SK-MEL-5 (cell line): ENCODE measurements around the gene ANKZF1. TPM values are rescaled to one million over a fixed set of nuclear protein-coding genes. Genes with fewer than 3 reads are reported as not detected.
A peak's percentile ranks its signal among the peaks of the same experiment; 100 is the strongest.

Source experiments
- DNase-seq: peaks from one replicate; pipeline ENCODE4 v3.0.0-alpha.2; 2016; ENCODE audit warnings: low read depth, low spot score
- in situ Hi-C: cut with HindIII; loops from 2 replicates; pipeline ENCODE4 v1.10.0; 2016; ENCODE audit warnings: low sequenced_read_pairs, high pct_unique_total_duplicates, low pct_unique_long_range_greater_than_20kb
- total RNA-seq: library from RNA; depleted of rRNA; stranded (reverse); fragments of >200 nt; shearing (Covaris generic); gene quantifications from 2 replicates; pipeline ENCODE4 v1.2.3, GENCODE V29; 2014

Gene ANKZF1
- total RNA-seq, 1 experiment from 2014 or later: 43.5 TPM

DNA sequence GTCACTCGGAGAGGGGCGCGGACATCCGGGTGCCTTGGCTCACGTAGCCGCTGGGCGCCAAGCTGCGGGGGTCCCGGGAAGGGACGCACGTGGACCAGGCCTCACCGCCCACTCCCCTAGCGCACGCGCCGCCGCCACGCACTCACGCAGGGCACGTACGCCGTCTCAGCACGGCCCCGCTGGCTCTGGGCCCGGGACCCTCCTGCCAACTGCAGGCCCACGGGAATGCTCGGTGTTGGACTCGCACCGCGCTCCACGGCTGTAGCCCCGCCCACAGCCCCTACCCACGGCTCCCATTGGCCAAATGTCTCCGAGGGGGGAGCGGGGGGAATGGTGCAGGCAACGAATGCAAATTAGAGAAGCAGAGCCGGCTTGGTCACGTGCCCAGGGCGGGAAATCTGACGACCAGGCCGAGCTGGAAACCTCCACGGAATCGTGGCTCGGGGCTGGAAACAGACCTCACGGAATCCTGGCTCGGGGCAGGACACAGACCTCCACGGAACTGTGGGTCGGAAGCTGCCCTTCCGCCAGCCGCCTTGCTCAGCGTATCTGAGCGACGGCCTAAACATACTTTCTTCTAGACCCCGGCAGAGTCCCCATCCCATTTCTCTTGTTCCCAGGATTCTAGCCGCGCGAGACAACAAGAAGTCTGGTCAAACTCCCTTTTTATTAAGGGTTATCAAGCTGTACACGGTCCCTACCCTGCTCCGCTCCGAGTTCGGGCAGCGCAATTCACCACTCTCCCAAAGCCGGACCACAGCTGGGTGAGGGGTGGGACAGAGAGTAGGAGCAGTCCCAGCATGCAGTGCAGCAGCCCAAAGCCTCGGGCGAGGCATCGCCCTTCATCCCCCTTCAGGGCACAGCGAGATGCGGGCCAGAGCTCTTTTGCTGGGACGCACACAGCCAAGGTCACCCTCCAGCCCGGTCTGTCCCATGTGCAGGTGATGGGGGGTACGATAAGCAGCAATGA lies 10.6 kb upstream of the ANKZF1 start, which contains the start of gene ABCB6:
Gene ABCB6 (minus strand): TSS at position 227 of the 970 bp plus-strand sequence. CDS start 285 bp downstream, outside the sequence.
- in situ Hi-C loops: no loop called here
- DNase-seq: peak; percentile 95

DNA sequence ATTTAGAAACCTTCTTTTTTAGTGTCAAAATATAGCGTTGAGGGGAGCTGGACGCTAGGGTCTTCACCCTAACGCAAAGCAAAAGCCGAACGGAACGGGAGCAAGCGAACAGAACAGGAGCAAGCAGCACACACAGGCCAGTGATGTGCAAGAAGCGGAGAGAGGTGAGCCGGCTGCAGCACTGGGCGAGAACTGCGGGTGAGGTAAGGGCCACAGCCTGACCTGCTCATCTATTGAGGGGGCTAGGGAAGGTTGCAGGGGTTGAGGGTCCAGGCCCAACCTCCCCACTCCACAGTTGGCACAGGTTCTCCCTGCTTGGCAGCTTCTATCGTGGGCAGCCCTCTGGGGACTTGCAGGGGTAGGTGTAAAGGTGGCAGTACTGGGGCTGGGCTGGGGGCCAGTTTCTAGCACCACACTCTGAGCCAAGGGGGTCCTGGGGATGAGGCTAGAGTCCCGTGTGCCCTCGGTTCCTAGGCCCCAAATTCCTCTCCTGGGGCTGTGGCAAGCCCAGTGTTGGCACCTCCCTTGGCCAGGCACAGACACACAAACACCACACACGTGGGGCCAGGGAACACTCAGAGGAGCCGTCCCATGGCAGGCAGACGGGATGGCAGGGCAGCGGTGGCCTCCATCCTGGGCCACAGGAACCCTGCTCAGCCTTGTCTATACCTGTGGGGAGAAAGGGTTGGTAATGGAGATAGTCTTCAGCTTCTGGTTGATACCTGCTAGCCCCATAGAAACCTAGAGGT lies 9.6 kb upstream of the ANKZF1 start:
- in situ Hi-C loops: no loop called here
- DNase-seq: no peak

DNA sequence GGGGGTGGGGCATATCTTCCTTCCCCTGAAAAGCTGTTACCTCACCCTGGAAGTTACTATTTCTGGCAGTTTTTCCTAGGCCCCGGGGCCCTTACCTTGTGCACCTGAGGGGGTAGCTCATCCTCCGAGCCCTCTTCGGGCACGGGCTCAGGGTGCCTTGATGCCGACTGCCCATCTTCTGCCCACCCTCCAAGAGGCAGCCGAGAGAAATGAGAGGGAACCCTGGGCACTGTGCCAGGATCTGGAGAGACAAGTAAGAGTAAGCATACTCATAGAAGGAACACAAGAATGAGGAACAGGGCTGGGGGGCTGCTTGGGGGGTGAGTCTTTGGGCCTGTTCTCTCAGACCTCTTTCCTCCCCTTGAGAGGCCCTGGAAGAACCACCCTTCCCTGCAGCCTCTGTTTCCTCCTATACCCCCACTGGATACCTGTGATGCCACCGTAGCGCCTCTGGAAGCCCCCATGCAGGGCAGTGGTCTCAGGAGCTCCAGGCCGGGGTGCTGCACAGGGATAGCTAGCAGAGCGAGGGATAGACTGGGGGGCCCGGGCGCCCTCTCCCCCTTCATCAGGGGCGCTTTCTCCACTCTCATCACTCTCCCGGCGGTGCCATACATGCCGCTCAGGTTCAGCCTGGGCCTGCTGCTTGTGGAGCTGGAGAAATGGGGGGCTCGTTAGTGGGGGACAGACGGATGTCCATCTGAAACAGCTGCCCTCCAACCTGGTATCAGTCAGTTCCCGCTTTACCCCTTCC lies 8.8 kb upstream of the ANKZF1 start:
- in situ Hi-C loops: no loop called here

DNA sequence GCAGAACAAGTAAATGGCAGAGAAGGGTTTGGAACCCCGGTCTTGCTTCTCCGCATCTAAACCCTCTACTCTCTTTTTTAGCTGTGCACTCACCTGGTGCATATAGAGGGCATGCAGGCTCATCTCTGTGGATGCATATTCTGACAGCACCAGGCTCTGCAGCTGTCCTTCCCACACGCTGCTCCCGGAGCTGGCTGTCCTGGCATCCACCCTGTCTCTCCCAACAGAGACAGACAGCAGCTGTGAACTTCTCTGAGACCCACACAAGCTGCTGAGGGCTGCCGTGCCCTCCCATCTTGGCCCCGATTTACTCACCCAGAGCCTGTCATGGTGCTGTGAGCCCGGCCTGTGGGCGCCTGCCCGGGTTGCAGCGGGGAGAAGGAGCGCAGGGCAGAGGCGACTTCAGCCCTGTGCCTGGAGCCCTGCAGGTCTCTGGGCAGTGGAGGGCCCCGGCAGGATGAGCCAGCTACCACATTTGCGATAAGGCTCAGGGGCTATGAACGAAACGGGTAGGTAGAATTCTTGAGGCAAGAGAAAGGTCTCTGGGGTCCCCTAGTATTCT lies 7.6 kb upstream of the ANKZF1 start:
- in situ Hi-C loops: no loop called here
- DNase-seq: no peak

More for the DNA sequence above, 8.8 kb upstream of the ANKZF1 start:
- DNase-seq: no peak

DNA sequence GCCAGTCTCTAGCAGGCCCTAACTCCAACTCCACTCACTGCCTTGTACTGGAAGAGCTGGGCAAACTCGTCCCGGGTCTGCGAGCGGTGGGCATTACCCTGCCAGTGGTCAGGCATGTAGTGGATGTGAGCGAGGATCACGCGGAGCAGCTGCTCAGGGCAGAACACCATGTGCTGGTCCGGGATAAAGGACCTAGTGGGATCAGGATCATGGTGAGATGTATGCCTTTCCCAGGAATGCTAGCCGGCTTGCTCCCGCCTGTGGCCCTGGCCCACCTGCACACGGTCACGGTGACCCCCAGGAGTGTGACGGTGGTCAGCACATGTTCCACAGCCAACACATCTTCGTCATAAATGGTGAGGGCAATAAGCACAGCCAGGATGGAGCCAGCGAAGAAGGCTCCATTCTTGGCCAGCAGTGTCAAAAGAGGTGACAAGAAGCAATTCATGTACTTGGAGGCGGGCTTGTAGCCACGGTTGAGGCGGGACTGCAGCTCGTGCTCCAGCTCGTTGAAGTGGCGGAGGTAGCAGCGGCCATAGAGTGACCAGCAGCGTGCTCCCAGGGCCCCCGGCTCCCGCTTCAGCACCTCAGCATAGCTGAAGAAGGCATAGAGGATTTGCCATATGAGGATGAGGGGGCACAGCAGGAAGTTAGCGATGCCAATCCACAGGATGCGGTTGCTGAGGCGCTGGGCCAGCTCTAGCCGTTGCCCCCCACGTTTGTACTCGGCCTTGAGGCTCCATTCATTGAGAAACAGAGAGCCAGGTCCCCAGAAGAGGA lies 5.6 kb upstream of the ANKZF1 start:
- in situ Hi-C loops: no loop called here
- no peak for DNase-seq

DNA sequence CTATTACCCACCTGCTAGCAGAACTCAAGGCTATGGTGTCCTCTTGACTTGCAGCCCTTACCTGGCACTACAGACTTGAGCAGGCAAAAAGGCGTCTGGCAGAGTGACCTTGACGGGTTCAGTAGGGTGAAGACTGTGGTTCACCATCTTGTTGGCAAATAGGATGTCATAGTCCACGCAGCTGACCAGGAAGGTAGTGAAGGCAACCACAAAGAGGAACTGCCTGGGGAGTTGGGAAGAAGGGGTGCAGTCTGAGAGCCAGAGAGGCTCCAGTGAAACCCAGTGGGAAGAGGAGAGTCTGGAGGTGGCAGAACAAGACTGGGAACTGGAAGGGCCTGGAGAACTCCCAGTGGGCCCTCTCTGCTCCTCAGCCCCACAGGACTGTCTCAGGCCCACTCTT lies 4.3 kb upstream of the ANKZF1 start:
- in situ Hi-C loops: no loop called here
- DNase-seq: no peak

DNA sequence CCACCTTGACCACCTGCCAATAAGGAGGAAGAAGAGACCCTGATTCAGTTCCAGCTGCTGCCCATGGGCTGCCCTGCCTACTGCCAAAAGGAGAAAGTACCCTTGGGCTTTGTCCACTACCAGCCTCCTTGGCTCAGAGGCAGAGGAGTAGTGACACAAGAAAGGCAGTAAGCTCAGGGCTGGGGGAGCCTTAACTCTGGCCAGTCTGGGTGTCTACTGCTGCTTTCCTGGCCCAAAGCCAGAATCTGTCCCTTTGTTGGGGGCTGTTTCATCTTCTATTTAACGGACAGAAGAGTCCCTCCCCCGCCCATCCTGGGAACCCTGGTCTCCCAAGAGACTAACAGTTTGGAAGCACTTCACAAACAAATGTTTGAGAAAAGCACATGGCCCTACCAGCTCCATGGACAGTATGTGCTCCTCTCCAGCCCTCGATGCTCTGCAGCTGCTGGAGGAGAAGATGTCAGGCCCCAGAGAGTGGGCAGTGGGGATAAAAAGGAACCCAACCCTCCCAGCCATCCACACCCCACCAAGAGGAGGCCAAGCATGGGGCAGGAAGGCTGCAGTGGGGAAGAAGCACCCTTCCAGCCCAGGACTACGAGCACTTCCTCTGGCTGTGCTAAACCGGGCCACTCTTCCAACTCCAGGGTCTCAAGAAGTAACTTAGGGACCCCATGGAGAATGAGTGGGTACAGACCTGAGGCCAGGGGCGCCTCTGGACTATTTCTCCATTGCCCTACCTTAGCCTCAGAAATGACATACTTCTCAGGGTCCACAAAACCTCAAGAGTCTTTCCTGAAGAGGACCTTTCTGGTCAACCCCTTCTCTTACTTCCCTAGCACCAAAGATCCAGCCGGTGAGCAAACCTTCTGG lies 1.3 kb upstream of the ANKZF1 start:
- in situ Hi-C loops: no loop called here
- DNase-seq: no peak

DNA sequence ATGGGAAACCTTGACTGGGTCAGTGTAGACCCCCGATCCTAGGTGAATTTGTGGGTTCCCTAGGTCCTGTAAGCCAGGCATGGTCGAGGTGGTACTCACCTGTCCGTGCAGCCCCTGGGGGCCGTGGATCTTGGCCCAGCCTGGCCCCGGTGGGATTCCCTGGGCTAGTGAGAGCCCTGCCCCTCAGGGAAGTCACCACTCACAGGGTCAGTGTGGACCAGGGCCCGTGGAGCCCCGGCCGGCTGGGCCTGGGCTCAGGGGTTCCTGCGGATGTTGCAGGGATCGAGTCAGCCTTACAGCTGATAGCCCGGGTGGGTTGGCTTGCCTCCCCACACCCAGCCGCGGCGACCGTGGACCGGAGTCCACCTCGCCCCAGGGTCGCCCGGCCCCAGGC lies 698 bp upstream of the ANKZF1 start:
- in situ Hi-C loops: no loop called here
- no peak for DNase-seq

DNA sequence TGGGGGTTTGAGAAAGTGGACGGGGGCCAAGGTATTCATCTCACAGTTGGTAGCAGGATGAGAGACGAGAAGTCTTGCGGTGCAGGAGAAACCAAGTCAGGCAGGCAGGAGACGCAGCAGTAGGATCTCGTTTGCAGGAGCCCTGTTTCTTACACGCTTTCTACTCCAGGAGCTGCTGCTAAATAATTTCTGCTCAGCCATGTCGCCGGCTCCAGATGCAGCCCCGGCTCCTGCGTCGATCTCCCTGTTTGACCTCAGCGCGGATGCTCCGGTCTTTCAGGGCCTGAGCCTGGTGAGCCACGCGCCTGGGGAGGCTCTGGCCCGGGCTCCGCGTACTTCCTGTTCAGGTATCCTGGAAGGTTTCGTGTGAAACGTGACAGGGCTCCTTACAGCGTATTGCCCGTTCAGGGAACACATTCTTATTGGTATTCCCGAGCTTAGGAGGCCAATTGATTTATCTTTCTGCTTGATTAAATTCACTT lies 494 bp downstream of the ANKZF1 start:
- DNase-seq: peak; percentile 14
- in situ Hi-C loops: no loop called here

DNA sequence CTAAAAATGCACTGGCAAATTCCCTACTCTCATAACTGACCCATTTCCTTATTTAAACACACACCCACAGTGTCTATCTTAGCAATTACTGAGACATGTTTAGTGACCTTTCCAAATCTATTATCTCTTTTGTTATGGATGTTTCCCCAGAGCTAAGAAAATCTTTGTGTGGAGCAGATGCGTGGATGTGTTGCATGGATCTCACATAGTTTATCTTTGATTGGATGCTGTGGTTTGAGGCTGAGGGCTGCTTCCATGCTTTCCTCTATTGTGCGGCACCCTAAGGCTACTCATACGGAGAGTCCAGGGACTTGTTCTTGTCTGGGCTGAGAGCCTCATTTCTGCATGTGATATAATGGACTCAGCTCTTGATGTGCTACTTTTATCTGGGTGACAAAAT lies 4.7 kb downstream of the ANKZF1 start:
- no peak for DNase-seq
- in situ Hi-C loops: no loop called here

DNA sequence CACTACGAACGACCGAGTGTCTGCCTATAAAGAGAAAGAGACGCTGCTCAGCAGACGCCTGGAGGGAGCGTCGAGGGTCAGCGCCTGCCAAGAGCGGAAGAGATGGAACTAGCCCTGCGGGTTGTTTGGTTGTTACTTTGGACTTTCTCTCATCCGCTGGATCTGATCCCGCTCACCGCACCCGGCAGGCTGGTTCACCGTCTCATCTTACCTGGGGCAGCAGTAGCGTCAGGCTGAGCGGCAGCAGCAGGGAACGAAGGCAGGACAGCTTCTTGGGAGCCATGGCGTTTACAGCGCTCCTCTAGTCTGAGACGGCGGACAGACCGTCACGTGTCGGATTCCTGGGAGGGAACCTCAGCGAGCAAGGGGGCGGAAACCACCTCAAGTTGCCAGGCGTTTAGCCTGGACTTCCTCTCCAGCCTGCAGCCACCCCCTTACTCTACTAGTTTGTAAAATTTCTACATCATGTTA lies 13.7 kb downstream of the ANKZF1 start:
- no peak for DNase-seq
- in situ Hi-C loops: no loop called here

DNA sequence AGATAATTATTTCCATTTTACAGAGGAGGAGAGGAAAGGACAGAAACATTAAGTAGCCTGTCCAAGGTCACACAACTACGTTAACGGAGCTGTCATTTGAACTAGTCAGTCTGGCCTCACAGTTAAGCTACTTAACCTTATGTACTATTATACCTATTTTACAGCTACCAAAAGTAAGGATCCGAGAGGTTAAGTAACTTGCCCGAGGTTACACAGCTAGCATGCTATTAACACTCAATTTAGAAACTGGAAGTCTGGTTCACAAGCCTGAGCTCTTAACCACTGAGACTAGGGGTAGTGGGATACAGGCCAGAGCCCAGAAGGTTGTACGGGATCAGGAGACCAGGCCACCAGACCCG lies 15.2 kb downstream of the ANKZF1 start:
- DNase-seq: no peak
- in situ Hi-C loops: no loop called here

DNA sequence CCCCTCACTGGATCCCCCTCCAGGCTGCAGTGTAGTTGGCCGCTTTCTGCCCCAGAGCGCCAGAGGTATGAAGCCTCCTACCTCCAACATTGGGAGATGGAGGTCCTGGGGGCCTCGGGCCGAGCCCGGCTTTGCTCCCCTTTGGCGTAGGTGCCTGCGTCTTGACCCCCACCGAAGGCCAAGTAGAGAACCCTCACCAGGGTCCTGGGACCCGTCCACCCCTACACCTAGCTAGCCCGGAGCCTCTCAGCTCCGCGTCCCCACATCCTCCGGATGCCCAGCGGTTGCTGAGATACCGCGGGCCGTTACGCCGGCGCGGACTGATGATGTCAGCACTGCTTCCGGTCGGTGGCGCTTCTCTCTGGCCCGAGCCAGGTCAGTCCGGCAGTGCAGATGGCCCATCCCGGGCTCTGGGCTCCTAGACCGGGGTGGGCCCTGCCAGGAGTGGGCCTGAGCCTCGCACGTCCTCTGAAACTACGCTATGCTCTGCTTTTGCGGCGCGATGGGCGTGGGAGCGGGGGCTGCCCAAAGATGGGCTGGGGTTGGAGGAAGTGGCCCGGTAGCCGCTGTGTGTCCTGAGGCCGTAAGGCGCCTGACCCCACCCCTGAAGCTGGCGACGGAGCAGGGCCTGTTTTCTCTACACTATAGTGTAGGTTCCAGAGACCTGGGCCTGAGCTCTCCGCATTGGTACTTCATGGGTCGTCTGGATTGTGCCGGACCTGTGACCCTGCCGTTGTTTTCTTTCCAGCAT lies 15.7 kb downstream of the ANKZF1 start, which contains the start of the genes GLB1L and STK16:
Gene GLB1L (minus strand): TSS at position 297 of the 751 bp plus-strand sequence. CDS start 1,871 bp downstream, outside the sequence.
Gene STK16 (plus strand): TSS at position 332 of the 751 bp plus-strand sequence. CDS start 521 bp downstream, outside the sequence.
- peak; percentile 89 for DNase-seq
- in situ Hi-C loops: no loop called here

DNA sequence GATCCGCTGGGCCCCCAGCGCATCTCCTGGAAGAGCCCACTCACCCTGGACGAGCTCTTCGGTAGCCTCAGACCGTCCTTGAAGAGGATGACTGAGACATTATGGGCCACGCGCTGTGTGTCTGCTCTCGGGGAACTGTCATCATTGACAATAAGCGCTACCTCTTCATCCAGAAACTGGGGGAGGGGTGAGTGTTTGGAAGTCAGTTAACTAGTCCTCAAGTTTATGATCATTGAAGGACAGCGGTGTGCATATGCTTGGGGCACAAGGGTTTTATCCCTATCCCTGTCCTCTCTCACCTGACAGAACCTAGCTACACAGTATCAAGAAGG lies 16.3 kb downstream of the ANKZF1 start:
- in situ Hi-C loops: no loop called here
- DNase-seq: no peak

DNA sequence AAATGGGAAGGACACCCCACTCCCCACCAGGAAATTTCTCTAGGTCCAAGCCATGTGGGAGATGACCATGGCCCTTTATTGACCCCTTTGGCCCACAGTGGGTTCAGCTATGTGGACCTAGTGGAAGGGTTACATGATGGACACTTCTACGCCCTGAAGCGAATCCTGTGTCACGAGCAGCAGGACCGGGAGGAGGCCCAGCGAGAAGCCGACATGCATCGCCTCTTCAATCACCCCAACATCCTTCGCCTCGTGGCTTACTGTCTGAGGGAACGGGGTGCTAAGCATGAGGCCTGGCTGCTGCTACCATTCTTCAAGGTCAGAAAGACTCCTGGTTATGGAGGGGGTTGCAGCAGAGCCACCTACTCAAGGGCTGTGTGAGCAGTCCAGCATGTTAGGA lies 17.0 kb downstream of the ANKZF1 start:
- no peak for DNase-seq
- in situ Hi-C loops: no loop called here
